Kidney (tissue), 14 donors: Measurements from ENCODE around the gene ARSI. TPM values are rescaled to one million over a fixed set of nuclear protein-coding genes. Genes with fewer than 3 reads are reported as not detected.

Experiments used
- DNase-seq, 5 donors: peaks; one replicate each; pipeline ENCODE4 v3.0.0-alpha.2; 2013 to 2020
- FAIRE-seq: peaks from 2 replicates; lab custom pipeline; 2012; peaks lifted over from hg19 to GRCh38; lab: Jason Lieb, UNC
- H3K27ac ChIP-seq, 2 donors: one replicate each; pipeline ENCODE4 v1.7.0; 2013; ENCODE audit warnings: low read depth in 2 of 2, low read length in 2 of 2, inconsistent platforms in 1 of 2
- H3K27me3 ChIP-seq: one replicate; pipeline ENCODE4 v1.7.1; 2013; ENCODE audit warnings: low read length, inconsistent platforms; ENCODE audit not compliant: control insufficient read depth, insufficient read depth
- H3K36me3 ChIP-seq, 3 donors: one replicate each; pipeline versions ENCODE4 v1.7.0 to v1.7.1; 2013; ENCODE audit warnings: low read length in 3 of 3, control low read depth in 1 of 3, inconsistent platforms in 1 of 3; ENCODE audit not compliant: insufficient read depth in 3 of 3, control insufficient read depth in 2 of 3
- H3K4me1 ChIP-seq, 3 donors: one replicate each; pipeline versions ENCODE4 v1.7.0 to v1.7.1; 2013; ENCODE audit warnings: low read length in 3 of 3, inconsistent platforms in 1 of 3, low read depth in 1 of 3; ENCODE audit not compliant: control insufficient read depth in 2 of 3, insufficient read depth in 2 of 3
- H3K4me3 ChIP-seq, 3 donors: one replicate each; pipeline versions ENCODE4 v1.7.0 to v1.8.1; 2013; ENCODE audit warnings: low read length in 3 of 3, control low read depth in 1 of 3, inconsistent platforms in 1 of 3
- H3K9ac ChIP-seq, 3 donors: one replicate each; pipeline versions ENCODE4 v1.7.0 to v1.7.1; 2013; ENCODE audit warnings: low read length in 3 of 3, control low read depth in 1 of 3, inconsistent platforms in 1 of 3
- H3K9me3 ChIP-seq, 3 donors: one replicate each; pipeline versions ENCODE4 v1.7.0 to v1.7.1; 2013; ENCODE audit warnings: low read length in 3 of 3, control low read depth in 1 of 3, inconsistent platforms in 1 of 3; ENCODE audit not compliant: control insufficient read depth in 2 of 3, insufficient read depth in 1 of 3
- intact Hi-C: fragments of 100-400 bp; cut with DNase I; formaldehyde crosslinking; loops from one replicate; pipeline ENCODE4 v1.11.1; 2022
- polyA plus RNA-seq: library from polyadenylated mRNA; stranded (reverse); fragments of 350-450 nt; fragmentation: Illumina TruSeq; extraction: RNeasy Lipid Tissue Mini Kit (QIAGEN cat#74804); gene quantifications from one replicate; pipeline ENCODE4 v1.2.3, GENCODE V29; 2014; ENCODE audit warnings: low read depth, low replicate concordance; ENCODE audit not compliant: insufficient read depth
- total RNA-seq: library from RNA; stranded (reverse); fragmentation: NEBNext Ultra II Directional; extraction: Animal tissue kit (Norgen Biotek cat#: 25700); gene quantifications from one replicate; pipeline ENCODE4 v1.2.1, GENCODE V29; 2021
- TF ChIP-seq, protein P1 (sequence below): IDR thresholded peaks from 3 replicates; pipeline ENCODE4 v1.5.1; 2012; ENCODE audit warnings: mild to moderate bottlenecking, moderate library complexity, borderline replicate concordance; ENCODE audit not compliant: insufficient read depth; ENCODE audit errors: extremely low read depth
- donor health status: control.
- donor health status: control.
- donor health status: control.
- donor health status: control.
- donor health status: control.
- donor health status: DM: yes; HTN: yes; CAD: no.
- donor health status: Normal renal cell carcinoma (clear cell type).

The ARSI gene
- total and polyA plus RNA-seq, 2 donors from 2014 or later: 0.57 to 1.1 TPM

DNA sequence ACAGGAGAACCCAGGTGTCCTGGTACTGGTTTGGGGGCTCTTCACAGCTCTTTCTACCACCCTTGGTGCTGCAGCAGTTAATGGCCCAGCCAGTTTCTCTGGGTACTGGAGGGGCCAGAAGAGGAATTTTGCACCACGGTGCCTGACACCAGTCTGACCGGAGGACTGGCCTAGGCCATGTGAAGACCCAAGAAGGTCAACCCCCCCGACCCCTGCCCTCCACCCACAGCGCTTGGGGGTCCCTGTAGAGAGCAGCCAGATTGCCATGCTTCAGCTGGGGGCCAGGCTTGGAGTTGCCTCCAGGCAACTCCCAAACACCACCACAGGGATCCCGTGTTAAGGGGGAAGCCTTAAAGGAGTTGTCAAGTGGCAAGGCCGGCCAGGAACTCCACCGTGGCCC lies 6.2 kb downstream of the ARSI start:
- no peak overlapping the region for H3K4me3 ChIP-seq
- H3K9ac ChIP-seq: no peak overlapping the region
- H3K27ac ChIP-seq: no peak overlapping the region
- peak in 1 of 5 donors; percentile 50 for DNase-seq
- TF ChIP-seq, protein P1, sequence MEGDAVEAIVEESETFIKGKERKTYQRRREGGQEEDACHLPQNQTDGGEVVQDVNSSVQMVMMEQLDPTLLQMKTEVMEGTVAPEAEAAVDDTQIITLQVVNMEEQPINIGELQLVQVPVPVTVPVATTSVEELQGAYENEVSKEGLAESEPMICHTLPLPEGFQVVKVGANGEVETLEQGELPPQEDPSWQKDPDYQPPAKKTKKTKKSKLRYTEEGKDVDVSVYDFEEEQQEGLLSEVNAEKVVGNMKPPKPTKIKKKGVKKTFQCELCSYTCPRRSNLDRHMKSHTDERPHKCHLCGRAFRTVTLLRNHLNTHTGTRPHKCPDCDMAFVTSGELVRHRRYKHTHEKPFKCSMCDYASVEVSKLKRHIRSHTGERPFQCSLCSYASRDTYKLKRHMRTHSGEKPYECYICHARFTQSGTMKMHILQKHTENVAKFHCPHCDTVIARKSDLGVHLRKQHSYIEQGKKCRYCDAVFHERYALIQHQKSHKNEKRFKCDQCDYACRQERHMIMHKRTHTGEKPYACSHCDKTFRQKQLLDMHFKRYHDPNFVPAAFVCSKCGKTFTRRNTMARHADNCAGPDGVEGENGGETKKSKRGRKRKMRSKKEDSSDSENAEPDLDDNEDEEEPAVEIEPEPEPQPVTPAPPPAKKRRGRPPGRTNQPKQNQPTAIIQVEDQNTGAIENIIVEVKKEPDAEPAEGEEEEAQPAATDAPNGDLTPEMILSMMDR: no peak
- peaks cover 0 to 7% (median 0%) of the 10 kb centered on the region in 3 donors for H3K4me1 ChIP-seq
- H3K27me3 ChIP-seq: no peaks in the 10 kb centered on the region
- FAIRE-seq: no peak
- no peaks in the 10 kb centered on the region for H3K36me3 ChIP-seq
- intact Hi-C loops: no loop called here
- H3K9me3 ChIP-seq: no peaks in the 10 kb centered on the region

DNA sequence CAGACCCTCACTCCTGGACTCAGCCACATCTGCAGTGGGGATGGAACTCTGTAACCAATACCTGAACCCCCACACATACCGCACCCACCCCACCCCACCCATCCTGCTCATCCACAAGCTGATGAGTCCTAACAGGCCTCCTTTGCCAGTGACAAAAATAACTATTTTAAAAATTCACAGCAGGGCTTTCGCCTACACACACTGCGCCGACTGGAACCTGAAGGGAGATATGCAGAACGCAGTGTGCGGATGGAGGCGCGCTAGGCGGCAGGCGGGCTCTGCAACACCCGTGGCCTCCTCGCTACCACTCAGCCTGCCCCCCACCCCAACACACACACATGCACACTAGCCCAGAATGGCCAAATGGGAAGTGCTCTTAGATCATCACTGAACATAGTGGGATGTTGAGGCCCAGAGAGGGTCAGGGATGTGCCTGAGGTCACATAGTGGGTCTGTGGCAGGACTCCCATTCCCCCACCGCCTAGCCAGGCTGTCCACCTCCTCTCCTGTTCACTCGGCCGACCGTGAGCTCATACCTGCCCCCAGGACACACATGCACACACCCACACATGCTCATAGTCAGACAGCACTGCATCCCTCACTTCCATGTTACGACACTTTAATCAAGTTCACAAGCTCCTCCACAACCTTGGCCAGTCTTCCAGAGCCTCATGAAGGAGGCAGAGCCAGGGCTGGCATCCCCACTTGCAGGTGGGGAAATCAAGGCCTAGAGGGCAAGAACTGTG lies 6.8 kb downstream of the ARSI start:
- peak in 1 of 5 donors; percentile 33 for DNase-seq
- intact Hi-C loops: no loop called here
- no peak overlapping the region for H3K27ac ChIP-seq

DNA sequence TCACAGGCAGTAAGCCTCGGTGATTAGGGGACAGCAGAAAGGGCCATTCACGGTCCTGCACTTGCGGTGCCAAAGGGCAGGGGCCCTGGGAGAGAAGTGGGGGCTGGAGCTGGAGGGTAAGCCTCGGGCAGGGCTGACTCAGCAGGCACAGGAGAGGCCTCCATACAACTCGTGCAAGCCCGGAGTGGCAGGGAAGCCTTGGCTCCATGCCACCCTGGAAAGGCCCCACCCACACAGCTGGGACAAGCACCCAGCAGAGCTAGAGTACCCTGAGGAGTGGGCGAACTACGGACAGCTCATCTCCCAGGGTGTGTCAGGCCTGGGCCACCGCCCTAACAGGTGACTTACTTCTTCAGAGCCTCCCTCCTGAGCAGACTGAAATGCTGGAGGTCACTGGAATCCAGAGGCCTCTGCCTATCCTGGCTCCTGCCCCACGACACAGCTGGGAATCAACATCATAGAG lies 7.5 kb downstream of the ARSI start:
- Histone ChIP-seq H3K36me3 (no peaks in the 10 kb centered on the region), H3K4me1 (peaks cover 0 to 7% (median 0%) of the 10 kb centered on the region in 3 donors), H3K27me3 (no peaks in the 10 kb centered on the region), H3K9ac (no peak overlapping the region), H3K9me3 (no peaks in the 10 kb centered on the region), H3K4me3 (no peak overlapping the region), H3K27ac (no peak overlapping the region)
- DNase-seq (peak in 2 of 5 donors; percentile 44 to 75), FAIRE-seq (no peak)
- intact Hi-C loops: no loop called here
- TF ChIP-seq, protein P1: no peak

More for the DNA sequence above, 6.8 kb downstream of the ARSI start:
- Histone ChIP-seq H3K4me3 (no peak overlapping the region), H3K27me3 (no peaks in the 10 kb centered on the region), H3K9ac (no peak overlapping the region), H3K36me3 (no peaks in the 10 kb centered on the region), H3K4me1 (peaks cover 0 to 7% (median 0%) of the 10 kb centered on the region in 3 donors), H3K9me3 (no peaks in the 10 kb centered on the region)
- TF ChIP-seq, protein P1: no peak
- FAIRE-seq: no peak
